HepG2 (cell line): ENCODE data around the gene ZDHHC14. TPM values are rescaled to one million over a fixed set of nuclear protein-coding genes. Genes with fewer than 3 reads are reported as not detected.
A peak's percentile ranks its signal among the peaks of the same experiment; 100 is the strongest.

Source experiments
- BHLHE40 ChIP-seq: IDR thresholded peaks from 2 replicates; pipeline ENCODE4 v1.6.1; 2011; ENCODE audit warnings: low read length, improper control_type of control experiment
- HIVEP1 ChIP-seq: sonication (generic); formaldehyde crosslinking; IDR thresholded peaks from 2 replicates; pipeline ENCODE4 v1.4.0; 2020; ENCODE audit warnings: mild to moderate bottlenecking, missing genetic modification reagents
- HOXA9 ChIP-seq: sonication (generic); formaldehyde crosslinking; IDR thresholded peaks from 2 replicates; pipeline ENCODE4 v1.8.1; 2022; ENCODE audit warnings: missing genetic modification reagents, mild to moderate bottlenecking, moderate library complexity, borderline replicate concordance
- NBN ChIP-seq: fragments of 450-650 bp; conservative IDR thresholded peaks from 2 replicates; pipeline ENCODE4 v1.6.1; 2017
- NFATC3 ChIP-seq: sonication (generic); formaldehyde crosslinking; IDR thresholded peaks from 2 replicates; pipeline ENCODE4 v1.5.1; 2020; ENCODE audit warnings: mild to moderate bottlenecking, missing genetic modification reagents
- NR2C2 ChIP-seq: sonication (generic); formaldehyde crosslinking; IDR thresholded peaks from 2 replicates; pipeline ENCODE4 v1.4.0; 2020; ENCODE audit warnings: missing genetic modification reagents, mild to moderate bottlenecking, moderate library complexity, borderline replicate concordance
- NR2F2 ChIP-seq: IDR thresholded peaks from 2 replicates; pipeline ENCODE4 v1.6.1; 2012; ENCODE audit warnings: low read depth, inconsistent platforms, borderline replicate concordance
- PAX8 ChIP-seq: sonication (generic); formaldehyde crosslinking; IDR thresholded peaks from 2 replicates; pipeline ENCODE4 v1.8.0; 2022; ENCODE audit warnings: mild to moderate bottlenecking, missing genetic modification reagents, borderline replicate concordance
- PRMT3 ChIP-seq: sonication (generic); formaldehyde crosslinking; IDR thresholded peaks from 2 replicates; pipeline ENCODE4 v1.8.1; 2022; ENCODE audit warnings: low read depth, mild to moderate bottlenecking, moderate library complexity, missing genetic modification reagents, borderline replicate concordance
- SMYD3 ChIP-seq: sonication (generic); formaldehyde crosslinking; IDR thresholded peaks from 2 replicates; pipeline ENCODE4 v1.8.1; 2023; ENCODE audit warnings: mild to moderate bottlenecking, missing genetic modification reagents
- ZBTB3 ChIP-seq: sonication (generic); formaldehyde crosslinking; IDR thresholded peaks from 2 replicates; pipeline ENCODE4 v1.4.0; 2020; ENCODE audit warnings: low read depth, mild to moderate bottlenecking, moderate library complexity, missing genetic modification reagents, borderline replicate concordance
- ZNF292 ChIP-seq: sonication (generic); formaldehyde crosslinking; IDR thresholded peaks from 2 replicates; pipeline ENCODE4 v1.8.1; 2022; ENCODE audit warnings: mild to moderate bottlenecking, low read depth, missing genetic modification reagents, borderline replicate concordance
- ZNF331 ChIP-seq: sonication (generic); formaldehyde crosslinking; IDR thresholded peaks from 2 replicates; pipeline ENCODE4 v1.4.0; 2020; ENCODE audit warnings: missing genetic modification reagents
- ZNF343 ChIP-seq: sonication (generic); formaldehyde crosslinking; IDR thresholded peaks from 2 replicates; pipeline ENCODE4 v1.4.0; 2020; ENCODE audit warnings: mild to moderate bottlenecking, missing genetic modification reagents
- ZNF776 ChIP-seq: sonication (generic); formaldehyde crosslinking; IDR thresholded peaks from 2 replicates; pipeline ENCODE4 v1.4.0; 2020; ENCODE audit warnings: mild to moderate bottlenecking, missing genetic modification reagents
- polyA plus RNA-seq, 8 experiments: library from polyadenylated mRNA; depleted of rRNA in 3 of 8; stranded (reverse) in 7 of 8; unstranded in 1 of 8; fragments of >200 nt; fragmentation: Illumina TruSeq in 4 of 8; extraction: Trizol in 4 of 8; gene quantifications; 2 replicates each; pipeline versions ENCODE4 v1.2.1 to v1.2.3, GENCODE V29; 2011 to 2016; ENCODE audit warnings: low read depth in 4 of 8, missing spikeins in 1 of 8, mixed read lengths in 1 of 8; ENCODE audit not compliant: insufficient read depth in 1 of 8
- total RNA-seq, 5 experiments: library from RNA; depleted of rRNA; stranded (reverse); fragments of >200 nt; fragmentation: Illumina TruSeq; extraction: Trizol; gene quantifications; 2 replicates each; pipeline ENCODE4 v1.2.3, GENCODE V29; 2016; ENCODE audit warnings: low read depth in 1 of 5
- TF ChIP-seq, protein P1 (sequence below): sonication (generic); formaldehyde crosslinking; IDR thresholded peaks from 2 replicates; pipeline ENCODE4 v1.5.0; 2020; ENCODE audit warnings: mild to moderate bottlenecking, missing genetic modification reagents, borderline replicate concordance
- TF ChIP-seq, protein P2 (sequence below): fragments of 450-650 bp; IDR thresholded peaks from 2 replicates; pipeline ENCODE4 v1.6.1; 2016
- TF ChIP-seq, protein P3 (sequence below): sonication (generic); formaldehyde crosslinking; conservative IDR thresholded peaks from 2 replicates; pipeline ENCODE4 v1.4.0; 2020; ENCODE audit warnings: missing genetic modification reagents

The ZDHHC14 gene
- total and polyA plus RNA-seq, 2 of the 13 experiments (the other 11 are each of a cell fraction or from before 2014, with no cell fraction given), result 3.7 to 9.5 TPM

DNA sequence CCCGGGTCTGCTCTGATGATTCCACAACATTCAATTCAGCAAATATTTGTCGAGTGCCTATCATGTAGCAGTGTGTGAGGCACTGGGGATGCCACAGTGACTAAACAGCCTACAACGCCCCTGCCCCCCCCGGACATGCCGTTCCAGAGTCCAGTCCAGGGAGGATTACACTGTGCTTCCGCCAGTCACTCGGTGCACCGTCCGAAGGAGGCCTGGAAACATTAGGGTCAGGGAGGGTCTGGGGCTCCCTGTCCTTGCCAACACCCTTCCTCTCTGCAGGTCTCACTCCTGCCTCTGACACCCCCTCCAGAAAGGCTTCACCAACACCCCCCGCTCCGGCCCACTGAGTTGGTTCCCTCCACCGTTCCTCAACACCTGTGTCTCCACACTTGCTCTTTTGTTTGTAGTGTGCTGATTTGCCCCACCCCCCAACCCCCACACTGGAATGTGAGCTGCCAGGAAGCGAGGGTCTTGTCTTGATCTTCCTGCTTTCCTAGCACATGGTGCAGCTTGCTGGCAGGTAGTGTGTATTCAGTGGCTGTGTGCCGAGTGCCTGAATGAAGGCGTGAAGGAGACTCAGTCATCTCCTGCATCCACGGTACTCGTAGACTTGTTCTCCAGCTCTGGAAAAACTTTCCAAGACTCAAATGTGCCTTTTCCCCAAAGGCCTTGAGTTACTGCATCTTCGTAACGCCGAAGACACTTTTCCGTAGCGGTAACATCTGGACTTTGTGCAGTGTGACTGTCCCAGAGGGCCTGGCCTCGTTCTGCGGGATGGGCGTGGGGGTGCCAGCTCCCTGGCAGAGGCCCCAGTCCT, 150.4 kb downstream of the ZDHHC14 start (continued):
- TF ChIP-seq, protein P1, sequence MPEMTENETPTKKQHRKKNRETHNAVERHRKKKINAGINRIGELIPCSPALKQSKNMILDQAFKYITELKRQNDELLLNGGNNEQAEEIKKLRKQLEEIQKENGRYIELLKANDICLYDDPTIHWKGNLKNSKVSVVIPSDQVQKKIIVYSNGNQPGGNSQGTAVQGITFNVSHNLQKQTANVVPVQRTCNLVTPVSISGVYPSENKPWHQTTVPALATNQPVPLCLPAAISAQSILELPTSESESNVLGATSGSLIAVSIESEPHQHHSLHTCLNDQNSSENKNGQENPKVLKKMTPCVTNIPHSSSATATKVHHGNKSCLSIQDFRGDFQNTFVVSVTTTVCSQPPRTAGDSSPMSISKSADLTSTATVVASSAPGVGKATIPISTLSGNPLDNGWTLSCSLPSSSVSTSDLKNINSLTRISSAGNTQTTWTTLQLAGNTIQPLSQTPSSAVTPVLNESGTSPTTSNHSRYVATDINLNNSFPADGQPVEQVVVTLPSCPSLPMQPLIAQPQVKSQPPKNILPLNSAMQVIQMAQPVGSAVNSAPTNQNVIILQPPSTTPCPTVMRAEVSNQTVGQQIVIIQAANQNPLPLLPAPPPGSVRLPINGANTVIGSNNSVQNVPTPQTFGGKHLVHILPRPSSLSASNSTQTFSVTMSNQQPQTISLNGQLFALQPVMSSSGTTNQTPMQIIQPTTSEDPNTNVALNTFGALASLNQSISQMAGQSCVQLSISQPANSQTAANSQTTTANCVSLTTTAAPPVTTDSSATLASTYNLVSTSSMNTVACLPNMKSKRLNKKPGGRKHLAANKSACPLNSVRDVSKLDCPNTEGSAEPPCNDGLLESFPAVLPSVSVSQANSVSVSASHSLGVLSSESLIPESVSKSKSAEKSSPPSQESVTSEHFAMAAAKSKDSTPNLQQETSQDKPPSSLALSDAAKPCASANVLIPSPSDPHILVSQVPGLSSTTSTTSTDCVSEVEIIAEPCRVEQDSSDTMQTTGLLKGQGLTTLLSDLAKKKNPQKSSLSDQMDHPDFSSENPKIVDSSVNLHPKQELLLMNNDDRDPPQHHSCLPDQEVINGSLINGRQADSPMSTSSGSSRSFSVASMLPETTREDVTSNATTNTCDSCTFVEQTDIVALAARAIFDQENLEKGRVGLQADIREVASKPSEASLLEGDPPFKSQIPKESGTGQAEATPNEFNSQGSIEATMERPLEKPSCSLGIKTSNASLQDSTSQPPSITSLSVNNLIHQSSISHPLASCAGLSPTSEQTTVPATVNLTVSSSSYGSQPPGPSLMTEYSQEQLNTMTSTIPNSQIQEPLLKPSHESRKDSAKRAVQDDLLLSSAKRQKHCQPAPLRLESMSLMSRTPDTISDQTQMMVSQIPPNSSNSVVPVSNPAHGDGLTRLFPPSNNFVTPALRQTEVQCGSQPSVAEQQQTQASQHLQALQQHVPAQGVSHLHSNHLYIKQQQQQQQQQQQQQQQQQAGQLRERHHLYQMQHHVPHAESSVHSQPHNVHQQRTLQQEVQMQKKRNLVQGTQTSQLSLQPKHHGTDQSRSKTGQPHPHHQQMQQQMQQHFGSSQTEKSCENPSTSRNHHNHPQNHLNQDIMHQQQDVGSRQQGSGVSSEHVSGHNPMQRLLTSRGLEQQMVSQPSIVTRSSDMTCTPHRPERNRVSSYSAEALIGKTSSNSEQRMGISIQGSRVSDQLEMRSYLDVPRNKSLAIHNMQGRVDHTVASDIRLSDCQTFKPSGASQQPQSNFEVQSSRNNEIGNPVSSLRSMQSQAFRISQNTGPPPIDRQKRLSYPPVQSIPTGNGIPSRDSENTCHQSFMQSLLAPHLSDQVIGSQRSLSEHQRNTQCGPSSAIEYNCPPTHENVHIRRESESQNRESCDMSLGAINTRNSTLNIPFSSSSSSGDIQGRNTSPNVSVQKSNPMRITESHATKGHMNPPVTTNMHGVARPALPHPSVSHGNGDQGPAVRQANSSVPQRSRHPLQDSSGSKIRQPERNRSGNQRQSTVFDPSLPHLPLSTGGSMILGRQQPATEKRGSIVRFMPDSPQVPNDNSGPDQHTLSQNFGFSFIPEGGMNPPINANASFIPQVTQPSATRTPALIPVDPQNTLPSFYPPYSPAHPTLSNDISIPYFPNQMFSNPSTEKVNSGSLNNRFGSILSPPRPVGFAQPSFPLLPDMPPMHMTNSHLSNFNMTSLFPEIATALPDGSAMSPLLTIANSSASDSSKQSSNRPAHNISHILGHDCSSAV (CRISPR knock-in tag), result peak; percentile 80
- TF ChIP-seq ZNF776 (peak; percentile 94), NBN (no peak), HOXA9 (CRISPR knock-in tag) (peak; percentile 98), ZNF292 (peak; percentile 99; the same call in 1 of the 2 replicates), BHLHE40 (peak; percentile 71; the same call in 1 of the 2 replicates), NR2C2 (CRISPR knock-in tag) (peak; percentile 89), ZNF343 (CRISPR knock-in tag) (peak; percentile 95; the same call in 1 of the 2 replicates), PRMT3 (peak; percentile 93), NFATC3 (CRISPR knock-in tag) (peak; percentile 80), SMYD3 (CRISPR knock-in tag) (peak; percentile 82), ZBTB3 (CRISPR knock-in tag) (peak; percentile 98), HIVEP1 (peak; percentile 98), NR2F2 (no peak), ZNF331 (CRISPR knock-in tag) (peak; percentile 96), PAX8 (peak; percentile 97)
- TF ChIP-seq, protein P2, sequence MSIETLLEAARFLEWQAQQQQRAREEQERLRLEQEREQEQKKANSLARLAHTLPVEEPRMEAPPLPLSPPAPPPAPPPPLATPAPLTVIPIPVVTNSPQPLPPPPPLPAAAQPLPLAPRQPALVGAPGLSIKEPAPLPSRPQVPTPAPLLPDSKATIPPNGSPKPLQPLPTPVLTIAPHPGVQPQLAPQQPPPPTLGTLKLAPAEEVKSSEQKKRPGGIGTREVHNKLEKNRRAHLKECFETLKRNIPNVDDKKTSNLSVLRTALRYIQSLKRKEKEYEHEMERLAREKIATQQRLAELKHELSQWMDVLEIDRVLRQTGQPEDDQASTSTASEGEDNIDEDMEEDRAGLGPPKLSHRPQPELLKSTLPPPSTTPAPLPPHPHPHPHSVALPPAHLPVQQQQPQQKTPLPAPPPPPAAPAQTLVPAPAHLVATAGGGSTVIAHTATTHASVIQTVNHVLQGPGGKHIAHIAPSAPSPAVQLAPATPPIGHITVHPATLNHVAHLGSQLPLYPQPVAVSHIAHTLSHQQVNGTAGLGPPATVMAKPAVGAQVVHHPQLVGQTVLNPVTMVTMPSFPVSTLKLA, result peak; percentile 74
- TF ChIP-seq, protein P3, sequence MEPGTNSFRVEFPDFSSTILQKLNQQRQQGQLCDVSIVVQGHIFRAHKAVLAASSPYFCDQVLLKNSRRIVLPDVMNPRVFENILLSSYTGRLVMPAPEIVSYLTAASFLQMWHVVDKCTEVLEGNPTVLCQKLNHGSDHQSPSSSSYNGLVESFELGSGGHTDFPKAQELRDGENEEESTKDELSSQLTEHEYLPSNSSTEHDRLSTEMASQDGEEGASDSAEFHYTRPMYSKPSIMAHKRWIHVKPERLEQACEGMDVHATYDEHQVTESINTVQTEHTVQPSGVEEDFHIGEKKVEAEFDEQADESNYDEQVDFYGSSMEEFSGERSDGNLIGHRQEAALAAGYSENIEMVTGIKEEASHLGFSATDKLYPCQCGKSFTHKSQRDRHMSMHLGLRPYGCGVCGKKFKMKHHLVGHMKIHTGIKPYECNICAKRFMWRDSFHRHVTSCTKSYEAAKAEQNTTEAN, result peak; percentile 90
